Smooth muscle cell (in vitro differentiated cells): Measurements from ENCODE around the gene RAPGEF2. TPM values are rescaled to one million over a fixed set of nuclear protein-coding genes. Genes with fewer than 3 reads are reported as not detected.
"Not testable (repeated sequence)": the region's sequence is repeated elsewhere in the genome, so short reads cannot be mapped to it uniquely, and the experiment has no call there.

Experiments
- DNase-seq: peaks from one replicate; lab custom pipeline; 2025; ENCODE audit not compliant: unreplicated experiment; lab: John Stamatoyannopoulos, UW
- H2AFZ ChIP-seq: fragments of 200-600 bp; sonication (generic); 2 replicates; pipeline ENCODE4 v1.6.0; 2016; ENCODE audit warnings: antibody characterized with exemption, low read depth, mild to moderate bottlenecking
- H3F3A ChIP-seq: fragments of 200-600 bp; sonication (generic); 2 replicates; pipeline ENCODE4 v1.6.0; 2017; ENCODE audit warnings: antibody characterized with exemption, low read depth
- H3K27ac ChIP-seq: fragments of 200-600 bp; sonication (generic); 2 replicates; pipeline ENCODE4 v1.5.1; 2016; ENCODE audit warnings: low read depth, mild to moderate bottlenecking
- H3K27me3 ChIP-seq: fragments of 200-600 bp; sonication (generic); 2 replicates; pipeline ENCODE4 v1.6.1; 2016; ENCODE audit warnings: low read depth, mild to moderate bottlenecking
- H3K36me3 ChIP-seq: fragments of 200-600 bp; sonication (generic); 2 replicates; pipeline ENCODE4 v1.5.1; 2016; ENCODE audit warnings: low read depth
- H3K4me1 ChIP-seq: fragments of 200-600 bp; sonication (generic); 2 replicates; pipeline ENCODE4 v1.5.1; 2016; ENCODE audit warnings: low read depth
- H3K4me2 ChIP-seq: fragments of 200-600 bp; sonication (generic); 2 replicates; pipeline ENCODE4 v1.6.0; 2016; ENCODE audit warnings: mild to moderate bottlenecking
- H3K4me3 ChIP-seq: fragments of 200-600 bp; sonication (generic); 2 replicates; pipeline ENCODE4 v1.5.1; 2016; ENCODE audit warnings: mild to moderate bottlenecking
- H3K79me2 ChIP-seq: fragments of 200-600 bp; sonication (generic); 2 replicates; pipeline ENCODE4 v1.6.0; 2016; ENCODE audit warnings: low read depth, mild to moderate bottlenecking
- H3K9ac ChIP-seq: fragments of 200-600 bp; sonication (generic); 2 replicates; pipeline ENCODE4 v1.6.0; 2016; ENCODE audit warnings: low read depth
- H3K9me3 ChIP-seq: fragments of 200-600 bp; sonication (generic); replicated peaks from 2 replicates; pipeline ENCODE4 v1.5.1; 2016; ENCODE audit warnings: low read depth
- H4K20me1 ChIP-seq: fragments of 200-600 bp; sonication (generic); 2 replicates; pipeline ENCODE4 v1.6.0; 2016; ENCODE audit warnings: low read depth
- CTCF ChIP-seq: fragments of 200-600 bp; sonication (generic); IDR thresholded peaks from 2 replicates; pipeline ENCODE4 v1.5.1; 2017; ENCODE audit warnings: borderline replicate concordance, mild to moderate bottlenecking, antibody characterized with exemption; ENCODE audit not compliant: insufficient read depth, poor library complexity, severe bottlenecking
- WGBS: methylation state at CpG from one replicate; pipeline ENCODE4 v1.1.7; 2016; ENCODE audit warnings: low lambda C conversion rate; 5-methylcytosine and 5-hydroxymethylcytosine counted together
- polyA plus RNA-seq: library from polyadenylated mRNA; unstranded; fragments of >200 nt; fragmentation: Nextera tagmentation; extraction: Ambion mirVana; gene quantifications from 2 replicates; pipeline ENCODE4 v1.2.1, GENCODE V29; 2016
- total RNA-seq: library from RNA; depleted of rRNA; stranded (reverse); fragments of >200 nt; gene quantifications from 2 replicates; pipeline ENCODE4 v1.2.3, GENCODE V29; 2014

The RAPGEF2 gene
- total and polyA plus RNA-seq, 2 experiments from 2014 or later = 7.4 to 44.7 TPM

GRCh38 chr4:159062381-159062780, 40.5 kb upstream of the RAPGEF2 start:
- no peak overlapping the region for H3K4me3 ChIP-seq
- TF ChIP-seq CTCF = no peak
- H3K27me3 ChIP-seq = no peaks in the 10 kb centered on the region
- no peak overlapping the region for H2AFZ ChIP-seq
- H3K36me3 ChIP-seq = no peaks in the 10 kb centered on the region
- 0% methylated on average over 1 of the region's 2 CpGs for WGBS
- H4K20me1 ChIP-seq = no peaks in the 10 kb centered on the region
- H3K4me2 ChIP-seq = no peak overlapping the region
- no peaks in the 10 kb centered on the region for H3K4me1 ChIP-seq
- no peaks in the 10 kb centered on the region for H3K79me2 ChIP-seq
- no peak for DNase-seq
- H3F3A ChIP-seq = no peaks in the 10 kb centered on the region
- no peak overlapping the region for H3K9ac ChIP-seq
- no peaks in the 10 kb centered on the region for H3K9me3 ChIP-seq
- no peak overlapping the region for H3K27ac ChIP-seq

GRCh38 chr4:159065513-159066240, 37.2 kb upstream of the RAPGEF2 start:
- TF ChIP-seq CTCF = no peak

GRCh38 chr4:159068139-159068538, 34.7 kb upstream of the RAPGEF2 start:
- H3K27me3 ChIP-seq, H2AFZ ChIP-seq, H3K79me2 ChIP-seq, H3K27ac ChIP-seq, H3K9ac ChIP-seq, DNase-seq, H3K4me2 ChIP-seq, H3K36me3 ChIP-seq, H4K20me1 ChIP-seq, H3K4me1 ChIP-seq, H3F3A ChIP-seq, H3K4me3 ChIP-seq, H3K9me3 ChIP-seq: not testable (repeated sequence)
- WGBS = 91% methylated on average over 5 of the region's 5 CpGs

More at GRCh38 chr4:159065513-159066240, 37.2 kb upstream of the RAPGEF2 start:
- no peak overlapping the region for H2AFZ ChIP-seq
- DNase-seq = no peak
- H3K9me3 ChIP-seq = no peaks in the 10 kb centered on the region
- no peak overlapping the region for H3K4me3 ChIP-seq
- no peak overlapping the region for H3K4me2 ChIP-seq
- H3K27me3 ChIP-seq = no peaks in the 10 kb centered on the region
- WGBS = 92% methylated on average over 3 of the region's 3 CpGs
- no peaks in the 10 kb centered on the region for H3K4me1 ChIP-seq
- no peaks in the 10 kb centered on the region for H3K79me2 ChIP-seq
- no peak overlapping the region for H3K9ac ChIP-seq
- no peaks in the 10 kb centered on the region for H3K36me3 ChIP-seq
- no peaks in the 10 kb centered on the region for H4K20me1 ChIP-seq
- H3K27ac ChIP-seq = no peak overlapping the region
- H3F3A ChIP-seq = no peaks in the 10 kb centered on the region

GRCh38 chr4:159069922-159070321, 33.0 kb upstream of the RAPGEF2 start:
- no peak overlapping the region for H3K4me3 ChIP-seq
- H3K36me3 ChIP-seq = no peaks in the 10 kb centered on the region
- no peak overlapping the region for H3K9ac ChIP-seq
- H2AFZ ChIP-seq = no peak overlapping the region
- H3K4me2 ChIP-seq = no peak overlapping the region
- H4K20me1 ChIP-seq = no peaks in the 10 kb centered on the region
- 83% methylated on average over 3 of the region's 3 CpGs for WGBS
- no peak for DNase-seq
- TF ChIP-seq CTCF = no peak
- no peak overlapping the region for H3K27ac ChIP-seq
- no peaks in the 10 kb centered on the region for H3K79me2 ChIP-seq
- H3K9me3 ChIP-seq = no peaks in the 10 kb centered on the region
- no peaks in the 10 kb centered on the region for H3K27me3 ChIP-seq
- no peaks in the 10 kb centered on the region for H3F3A ChIP-seq
- no peaks in the 10 kb centered on the region for H3K4me1 ChIP-seq
